IPS-11a (cell line): Measurements from ENCODE around the gene KIAA1958.

Experiments used
- H3K4me3 ChIP-seq: one replicate; pipeline ENCODE4 v1.5.1; 2013; ENCODE audit warnings: low read depth, low read length, control low read depth

The KIAA1958 gene, protein sequence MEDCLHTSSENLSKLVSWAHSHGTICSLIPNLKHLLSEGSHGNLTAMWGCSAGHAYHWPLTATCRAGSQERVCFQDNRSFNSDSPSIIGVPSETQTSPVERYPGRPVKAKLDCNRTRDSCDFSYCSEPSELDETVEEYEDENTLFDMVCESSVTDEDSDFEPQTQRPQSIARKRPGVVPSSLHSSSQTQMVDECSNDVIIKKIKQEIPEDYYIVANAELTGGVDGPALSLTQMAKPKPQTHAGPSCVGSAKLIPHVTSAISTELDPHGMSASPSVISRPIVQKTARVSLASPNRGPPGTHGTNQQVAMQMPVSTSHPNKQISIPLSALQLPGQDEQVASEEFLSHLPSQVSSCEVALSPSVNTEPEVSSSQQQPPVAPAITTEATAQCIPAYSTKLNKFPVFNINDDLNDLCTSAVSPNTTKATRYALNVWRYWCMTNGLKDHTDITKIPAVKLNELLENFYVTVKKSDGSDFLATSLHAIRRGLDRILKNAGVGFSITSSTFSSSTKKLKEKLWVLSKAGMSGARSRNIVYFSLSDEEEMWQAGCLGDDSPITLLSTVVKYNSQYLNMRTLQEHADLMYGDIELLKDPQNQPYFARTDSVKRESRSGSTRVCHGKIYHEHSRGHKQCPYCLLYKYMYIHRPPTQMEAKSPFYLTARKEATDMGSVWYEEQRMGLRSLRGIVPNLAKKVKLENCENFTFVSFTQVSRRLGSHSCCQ

DNA sequence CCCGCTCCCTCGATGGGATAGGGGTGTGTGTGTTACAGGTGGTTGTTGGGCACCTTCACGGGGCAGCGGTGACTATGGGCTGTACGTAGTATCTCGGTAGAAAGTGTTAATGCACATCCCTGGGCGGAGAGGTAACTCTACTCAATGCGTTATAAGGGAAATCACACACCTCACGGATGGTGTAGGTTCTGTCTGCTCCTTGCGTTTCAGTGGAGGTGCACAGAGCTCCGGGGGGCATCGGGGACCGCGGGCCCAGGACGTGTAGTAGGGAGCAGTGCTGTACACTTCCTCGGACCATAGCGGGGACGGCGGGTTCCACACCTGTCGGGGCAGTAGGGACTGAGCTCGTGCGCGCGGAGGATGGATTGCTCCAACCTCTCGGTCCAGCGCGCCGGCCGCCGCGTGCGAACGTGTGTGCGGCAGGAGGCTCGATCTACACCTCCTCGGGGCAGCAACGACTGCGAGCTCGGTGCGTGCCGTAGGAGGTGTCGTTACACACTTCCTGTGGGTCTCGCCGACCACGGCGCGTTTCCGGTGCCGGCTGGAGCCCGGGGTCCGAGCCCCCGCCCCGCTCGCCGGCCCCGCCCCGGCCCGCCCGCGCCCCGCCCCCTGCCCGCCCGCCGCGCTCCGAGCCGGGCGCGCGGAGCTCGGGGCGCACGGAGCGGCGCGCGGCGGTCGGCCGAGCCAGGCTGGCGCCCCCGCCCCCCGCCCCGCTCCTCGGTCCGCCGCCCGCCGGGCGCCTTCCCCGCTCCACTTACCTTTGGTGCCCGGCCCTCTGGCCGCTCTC is at the start of gene KIAA1958:
TSS of gene KIAA1958 (plus strand) at position 607 of the 787 bp plus-strand sequence. CDS start 87,254 bp downstream, outside the sequence.
- peak within 1 kb of the TSS; percentile 84 for H3K4me3 ChIP-seq

DNA sequence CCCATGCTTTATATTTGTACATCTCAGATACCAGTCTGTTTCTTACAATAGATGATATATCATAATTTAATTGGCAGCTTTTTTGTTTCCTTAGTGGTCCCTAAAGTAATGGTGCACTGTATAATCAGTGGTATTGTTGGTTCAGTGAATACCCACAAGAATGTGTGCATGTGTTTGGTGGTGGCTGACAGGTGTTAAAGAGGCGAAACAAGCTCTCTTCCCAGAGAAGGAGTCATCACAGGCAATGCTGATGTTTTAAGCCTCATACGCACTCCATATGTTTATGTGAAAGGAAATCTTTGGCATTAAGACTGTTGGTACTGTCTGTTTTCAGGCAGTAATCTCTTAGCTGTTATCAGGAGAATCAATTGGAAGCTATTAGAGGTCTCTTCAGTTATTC is 49.2 kb upstream of the KIAA1958 start:
- no peak overlapping the region for H3K4me3 ChIP-seq

- no peak overlapping the region for H3K4me3 ChIP-seq
Observed at GRCh38 chr9:112439171-112439570, 47.5 kb upstream of the KIAA1958 start.

GRCh38 chr9:112439825-112440224 is 46.8 kb upstream of the KIAA1958 start:
- H3K4me3 ChIP-seq: no peak overlapping the region

GRCh38 chr9:112443200-112443599 is 43.4 kb upstream of the KIAA1958 start:
- H3K4me3 ChIP-seq: no peak overlapping the region

- H3K4me3 ChIP-seq: no peak overlapping the region
Observed at GRCh38 chr9:112443636-112444035, 43.0 kb upstream of the KIAA1958 start.

DNA sequence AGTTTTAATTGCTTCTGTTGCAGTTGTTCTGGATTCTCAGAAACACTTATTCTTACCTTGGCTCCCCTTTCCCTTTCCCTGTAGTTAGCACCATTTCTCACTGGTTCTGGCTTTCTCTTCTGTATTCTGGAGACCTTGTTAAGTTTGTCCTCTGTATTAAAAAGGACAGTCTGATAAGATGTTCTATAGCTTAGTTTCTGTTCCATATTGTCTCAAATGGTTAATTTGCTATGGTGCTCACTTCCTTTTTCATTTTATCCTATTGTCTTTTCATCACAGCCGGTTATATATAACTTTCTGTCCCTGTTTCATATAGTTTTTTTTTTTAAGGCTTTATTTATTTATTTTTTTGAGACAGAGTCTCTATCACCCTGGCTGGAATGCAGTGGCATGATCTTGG is 41.4 kb upstream of the KIAA1958 start:
- no peak overlapping the region for H3K4me3 ChIP-seq

DNA sequence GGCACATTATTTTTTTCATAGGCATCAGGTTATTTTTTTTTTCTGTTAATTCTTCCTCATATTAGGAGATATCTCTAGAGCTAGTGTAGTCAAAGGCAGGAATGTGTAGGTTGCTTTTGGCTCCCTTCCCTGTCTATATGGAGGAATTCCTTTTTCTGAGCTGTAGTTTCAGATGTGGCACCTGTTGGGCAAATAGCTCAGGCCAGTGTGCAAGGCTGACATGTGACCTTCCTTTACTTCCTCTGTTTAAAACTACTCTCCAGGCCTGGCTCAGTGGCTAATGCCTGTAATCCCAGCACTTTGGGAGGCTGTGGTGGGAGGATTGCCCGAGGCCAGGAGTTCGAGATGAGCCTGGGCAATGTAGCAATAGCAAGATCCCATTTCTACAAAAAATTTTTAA is 40.5 kb upstream of the KIAA1958 start:
- no peak overlapping the region for H3K4me3 ChIP-seq

- no peak overlapping the region for H3K4me3 ChIP-seq
Observed at GRCh38 chr9:112446526-112446925, 40.1 kb upstream of the KIAA1958 start.

DNA sequence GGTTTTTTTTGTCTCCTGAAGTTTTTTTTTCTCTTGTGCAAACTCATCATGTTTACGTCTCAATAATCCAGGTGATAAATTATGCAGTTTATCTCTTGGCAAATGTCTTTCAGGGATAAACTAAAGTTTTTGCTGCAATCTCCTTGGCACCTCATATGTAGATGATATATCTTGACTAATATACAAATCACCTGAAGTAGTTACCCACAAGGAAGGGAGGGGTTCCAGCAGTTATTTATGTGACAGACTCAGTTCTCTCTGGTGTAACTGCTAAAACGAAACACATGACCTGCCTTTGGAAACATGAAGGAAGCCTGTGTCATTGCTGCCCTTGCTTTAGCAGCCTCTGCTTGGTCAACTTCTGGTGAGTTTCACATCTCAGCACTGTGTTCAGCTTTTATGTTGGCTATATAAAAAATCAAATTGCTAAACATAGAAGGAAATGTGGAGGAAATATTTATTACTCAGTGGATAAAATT is 39.3 kb upstream of the KIAA1958 start:
- H3K4me3 ChIP-seq: no peak overlapping the region

- H3K4me3 ChIP-seq: no peak overlapping the region
Observed at GRCh38 chr9:112462855-112463254, 23.8 kb upstream of the KIAA1958 start.

GRCh38 chr9:112465352-112465751 is 21.3 kb upstream of the KIAA1958 start:
- no peak overlapping the region for H3K4me3 ChIP-seq

- H3K4me3 ChIP-seq: no peak overlapping the region
Observed at GRCh38 chr9:112472996-112473395, 13.6 kb upstream of the KIAA1958 start.

DNA sequence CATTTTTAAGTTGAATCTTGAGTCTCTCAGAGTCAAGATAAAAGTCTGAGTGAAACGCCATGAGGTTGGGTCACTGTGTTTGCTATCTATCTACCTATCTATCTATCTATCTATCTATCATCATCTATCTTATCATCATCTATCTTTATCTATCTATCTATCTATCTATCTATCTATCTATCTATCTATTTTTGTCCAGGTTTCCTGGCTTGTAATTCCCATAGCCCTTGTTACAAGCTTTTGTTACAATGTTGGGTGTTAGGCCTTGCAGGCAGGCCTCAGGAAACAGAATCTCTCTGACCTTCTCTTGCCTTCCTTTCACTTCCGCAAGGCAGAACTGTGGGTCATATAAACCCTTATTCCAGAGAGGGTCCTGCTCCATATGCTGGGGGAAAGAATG is 12.6 kb upstream of the KIAA1958 start:
- no peak overlapping the region for H3K4me3 ChIP-seq

GRCh38 chr9:112475318-112475717 is 11.3 kb upstream of the KIAA1958 start:
- no peak overlapping the region for H3K4me3 ChIP-seq

DNA sequence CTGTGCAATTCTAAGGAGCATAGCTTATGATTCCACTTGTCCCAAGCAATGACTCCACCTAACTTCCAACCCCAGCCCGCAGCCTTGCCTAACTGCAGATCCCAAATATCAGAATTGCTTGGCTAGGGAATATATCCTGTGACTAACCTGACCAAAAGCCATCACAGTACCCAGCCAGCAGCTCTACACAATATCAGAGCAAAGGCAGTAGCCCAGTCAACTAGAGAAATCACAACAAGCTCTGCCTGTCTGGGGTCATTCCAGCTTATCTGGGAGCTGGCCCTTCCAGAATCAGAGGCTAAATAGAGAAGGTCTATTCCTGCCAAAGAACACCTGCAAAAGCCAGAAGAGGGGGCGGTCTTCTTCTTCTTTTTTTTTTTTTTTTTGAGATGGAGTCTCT is 9.3 kb upstream of the KIAA1958 start:
- no peak overlapping the region for H3K4me3 ChIP-seq

DNA sequence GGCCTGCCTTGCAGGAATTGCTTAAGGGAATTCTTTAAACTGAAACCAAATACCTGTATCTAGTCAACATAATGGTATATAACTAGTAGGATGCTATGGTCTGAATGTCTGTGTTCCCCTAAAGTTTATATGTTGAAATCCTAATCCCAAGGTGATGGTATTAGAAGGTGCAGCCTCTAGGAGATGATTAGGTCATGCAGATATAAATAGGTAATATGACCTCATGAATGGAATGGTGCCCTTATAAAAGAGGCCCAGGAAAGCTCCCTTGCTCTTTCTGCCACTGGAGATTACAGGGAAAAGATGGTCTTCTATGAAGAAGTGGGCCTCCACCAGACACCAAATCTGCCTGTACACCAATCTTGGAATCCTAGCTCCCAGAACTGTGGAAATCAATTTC is 7.4 kb upstream of the KIAA1958 start:
- no peak overlapping the region for H3K4me3 ChIP-seq

DNA sequence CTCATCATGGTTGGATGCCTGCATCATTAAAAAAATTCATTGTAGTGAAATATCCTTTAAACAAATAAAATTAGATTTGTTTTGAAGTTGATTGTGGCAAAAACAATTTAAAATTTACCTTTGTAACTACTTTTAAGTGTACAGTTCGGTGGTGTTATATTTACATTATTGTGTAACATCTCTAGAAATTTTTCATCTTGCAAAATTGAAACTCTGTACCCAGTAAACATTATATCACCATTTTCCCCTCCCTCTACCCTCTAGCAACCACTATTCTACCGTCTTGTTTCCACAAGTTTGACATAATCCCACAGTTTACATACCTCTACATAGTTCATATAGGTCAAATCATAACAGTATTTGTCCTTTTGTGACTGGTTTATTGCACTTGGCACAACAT is 2.0 kb upstream of the KIAA1958 start:
- H3K4me3 ChIP-seq: no peak overlapping the region

DNA sequence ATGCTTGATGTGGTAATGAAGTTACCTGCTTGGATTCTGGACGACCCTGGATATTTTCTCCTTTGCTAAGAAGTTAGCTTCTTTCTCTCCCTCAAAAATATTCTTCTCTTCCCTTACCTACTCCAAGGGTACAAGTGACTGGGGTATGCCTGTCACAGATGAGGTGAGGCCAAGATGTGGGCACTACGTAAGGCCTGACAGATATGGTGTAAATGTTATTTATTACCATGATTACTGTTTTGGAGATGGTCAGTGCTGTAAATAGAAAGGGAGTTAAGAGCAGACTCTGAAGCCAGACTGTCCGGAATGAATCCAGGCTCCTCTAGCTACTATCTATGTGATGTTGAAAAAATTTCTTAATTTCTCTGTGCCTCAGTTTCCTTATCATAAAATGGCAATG is 1.1 kb upstream of the KIAA1958 start:
- peak overlapping the region; percentile 66 for H3K4me3 ChIP-seq

- H3K4me3 ChIP-seq: peak overlapping the region; percentile 84
Observed at GRCh38 chr9:112487008-112487798, 576 bp downstream of the KIAA1958 start.
